Gastroesophageal sphincter (tissue), 3 donors: ENCODE data around the gene BMERB1.

Experiments used
- EP300 ChIP-seq: sonication (generic); formaldehyde crosslinking; IDR thresholded peaks from one replicate; pipeline ENCODE4 v1.6.1; 2017; ENCODE audit warnings: antibody characterized with exemption, mild to moderate bottlenecking
- POLR2A ChIP-seq, 2 donors: fragments of 450-650 bp; IDR thresholded peaks; one replicate each; pipeline ENCODE4 v1.6.1; 2017; ENCODE audit warnings: antibody characterized with exemption in 2 of 2, mild to moderate bottlenecking in 2 of 2, moderate library complexity in 1 of 2
- POLR2AphosphoS5 ChIP-seq: sonication (generic); formaldehyde crosslinking; IDR thresholded peaks from one replicate; pipeline ENCODE4 v1.6.1; 2017; ENCODE audit warnings: antibody characterized with exemption
- TF ChIP-seq, protein P1 (sequence below), 4 experiments: fragments of 200-600 bp in 2 of 4; fragments of 450-650 bp in 2 of 4; sonication (generic) in 1 of 4; IDR thresholded peaks; one replicate each; pipeline ENCODE4 v1.5.1; 2017 to 2019; ENCODE audit warnings: antibody characterized with exemption in 4 of 4, mild to moderate bottlenecking in 2 of 4, moderate library complexity in 2 of 4

DNA sequence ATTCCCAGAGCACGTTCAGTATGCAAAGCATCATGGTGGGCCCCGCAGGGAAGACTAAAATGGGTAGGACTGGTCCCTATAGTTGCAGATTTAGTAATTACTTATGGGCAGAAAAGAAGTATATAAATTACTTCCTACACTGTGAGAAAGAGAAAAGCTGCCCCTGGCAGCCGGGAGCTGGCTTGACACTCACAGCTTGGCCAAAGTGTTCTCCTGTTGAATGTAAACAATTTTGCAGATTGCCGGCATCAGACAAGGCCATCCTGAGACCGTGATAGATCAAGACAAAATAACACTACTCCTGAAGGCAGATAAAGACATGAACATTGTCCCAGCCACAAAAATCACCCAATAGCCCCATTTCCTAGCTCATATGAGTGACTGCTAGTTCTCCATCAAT lies 110.0 kb downstream of the BMERB1 start:
- TF ChIP-seq, protein P1, sequence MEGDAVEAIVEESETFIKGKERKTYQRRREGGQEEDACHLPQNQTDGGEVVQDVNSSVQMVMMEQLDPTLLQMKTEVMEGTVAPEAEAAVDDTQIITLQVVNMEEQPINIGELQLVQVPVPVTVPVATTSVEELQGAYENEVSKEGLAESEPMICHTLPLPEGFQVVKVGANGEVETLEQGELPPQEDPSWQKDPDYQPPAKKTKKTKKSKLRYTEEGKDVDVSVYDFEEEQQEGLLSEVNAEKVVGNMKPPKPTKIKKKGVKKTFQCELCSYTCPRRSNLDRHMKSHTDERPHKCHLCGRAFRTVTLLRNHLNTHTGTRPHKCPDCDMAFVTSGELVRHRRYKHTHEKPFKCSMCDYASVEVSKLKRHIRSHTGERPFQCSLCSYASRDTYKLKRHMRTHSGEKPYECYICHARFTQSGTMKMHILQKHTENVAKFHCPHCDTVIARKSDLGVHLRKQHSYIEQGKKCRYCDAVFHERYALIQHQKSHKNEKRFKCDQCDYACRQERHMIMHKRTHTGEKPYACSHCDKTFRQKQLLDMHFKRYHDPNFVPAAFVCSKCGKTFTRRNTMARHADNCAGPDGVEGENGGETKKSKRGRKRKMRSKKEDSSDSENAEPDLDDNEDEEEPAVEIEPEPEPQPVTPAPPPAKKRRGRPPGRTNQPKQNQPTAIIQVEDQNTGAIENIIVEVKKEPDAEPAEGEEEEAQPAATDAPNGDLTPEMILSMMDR (IDR thresholded peaks at IDR 0.05), result no peak
- no peak for TF ChIP-seq POLR2AphosphoS5
- no peak for TF ChIP-seq POLR2A (IDR thresholded peaks at IDR 0.05)
- TF ChIP-seq EP300, result no peak
